ENCODE data around the gene TLL2. TPM values are rescaled to one million over a fixed set of nuclear protein-coding genes. Genes with fewer than 3 reads are reported as not detected.

The TLL2 gene
- total RNA-seq, 2 donors from 2014 or later, result 0.34 to 0.37 TPM

- ATAC-seq, result peak; percentile 32
- intact Hi-C loops (cut with DNase I, micrococcal nuclease), result loop anchor here in 1 of 2 donors (5.0 kb wide), 1 partner anchor 114 kb away; no protein-coding TSS in a partner anchor
- DNase-seq, result peak; percentile 39 to 46
Observed at GRCh38 chr10:96511044-96511945, 2.4 kb downstream of the TLL2 start.

GRCh38 chr10:96509017-96509641 is 4.6 kb downstream of the TLL2 start:
- intact Hi-C loops (cut with DNase I, micrococcal nuclease), result loop anchor here in 1 of 2 donors (10.0 kb wide), 1 partner anchor 114 kb away; no protein-coding TSS in a partner anchor
- DNase-seq (no peak), ATAC-seq (no peak)

DNA sequence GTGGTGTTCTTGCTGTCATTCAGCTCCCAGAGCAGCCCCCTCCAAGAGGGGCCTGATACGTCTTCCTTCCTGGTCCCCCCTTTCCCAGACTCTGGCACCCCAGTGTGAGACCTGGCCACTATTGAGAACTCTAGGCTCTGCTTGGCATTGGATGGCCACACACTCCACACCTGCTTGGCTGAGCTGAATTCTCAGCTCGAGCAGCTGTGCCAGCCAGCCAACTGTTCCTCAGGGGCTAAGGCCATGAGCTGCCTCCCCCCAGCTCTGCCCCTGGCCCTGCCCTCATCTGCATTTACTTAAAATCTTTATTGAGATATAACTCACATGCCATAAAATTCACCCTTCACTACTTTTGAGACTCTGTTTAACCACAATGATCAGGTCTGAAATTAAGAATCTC is 6.7 kb downstream of the TLL2 start:
- ATAC-seq (no peak), DNase-seq (no peak)
- intact Hi-C loops (cut with DNase I, micrococcal nuclease), result loop anchor here in 1 of 2 donors (10.0 kb wide), 1 partner anchor 112 kb away; no protein-coding TSS in a partner anchor

GRCh38 chr10:96505150-96506136 is 8.3 kb downstream of the TLL2 start:
- no peak for ATAC-seq
- no peak for DNase-seq

GRCh38 chr10:96502561-96503282 is 11.0 kb downstream of the TLL2 start:
- no peak for DNase-seq
- intact Hi-C loops (cut with DNase I, micrococcal nuclease), result loop anchor here in 1 of 2 donors (10.0 kb wide), 1 partner anchor 108 kb away; no protein-coding TSS in a partner anchor
- ATAC-seq, result no peak

More at GRCh38 chr10:96505150-96506136, 8.3 kb downstream of the TLL2 start:
- intact Hi-C loops (cut with DNase I, micrococcal nuclease), result loop anchor here in 1 of 2 donors (10.0 kb wide), 1 partner anchor 111 kb away; no protein-coding TSS in a partner anchor

GRCh38 chr10:96501985-96502384 is 11.7 kb downstream of the TLL2 start:
- intact Hi-C loops (cut with DNase I, micrococcal nuclease), result loop anchor here in 1 of 2 donors (10.0 kb wide), 1 partner anchor 107 kb away; no protein-coding TSS in a partner anchor
- DNase-seq (no peak), ATAC-seq (no peak)

- ATAC-seq, result no peak
- no peak for DNase-seq
- intact Hi-C loops (cut with DNase I, micrococcal nuclease), result loop anchor here in 1 of 2 donors (10.0 kb wide), 1 partner anchor 106 kb away; no protein-coding TSS in a partner anchor
Observed at GRCh38 chr10:96500519-96500918, 13.2 kb downstream of the TLL2 start.

DNA sequence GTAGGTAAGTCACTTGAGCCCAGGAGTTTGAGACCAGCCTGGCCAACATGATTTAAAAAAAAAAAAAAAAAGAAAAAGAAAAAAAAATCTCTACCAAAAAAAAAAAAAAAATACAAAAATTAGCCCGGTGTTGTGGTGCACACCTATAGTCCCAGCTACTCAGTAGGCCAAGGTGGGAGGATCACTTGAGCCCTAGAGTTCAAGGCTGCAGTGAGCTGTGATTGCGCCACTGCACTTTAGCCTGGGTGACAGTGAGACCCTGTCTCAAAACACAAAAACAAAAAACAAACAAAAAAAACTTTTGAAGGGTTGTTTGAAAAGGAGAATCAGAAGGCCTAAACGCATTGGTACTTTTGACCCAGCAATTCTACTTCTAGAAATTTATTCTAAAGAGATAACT is 13.7 kb downstream of the TLL2 start:
- intact Hi-C loops (cut with DNase I, micrococcal nuclease), result loop anchor here in 1 of 2 donors (10.0 kb wide), 1 partner anchor 105 kb away; no protein-coding TSS in a partner anchor
- no peak for DNase-seq
- ATAC-seq, result no peak

- DNase-seq, result no peak
- ATAC-seq, result no peak
- intact Hi-C loops (cut with DNase I, micrococcal nuclease), result no loop called here
Observed at GRCh38 chr10:96497391-96497790, 16.3 kb downstream of the TLL2 start.

DNA sequence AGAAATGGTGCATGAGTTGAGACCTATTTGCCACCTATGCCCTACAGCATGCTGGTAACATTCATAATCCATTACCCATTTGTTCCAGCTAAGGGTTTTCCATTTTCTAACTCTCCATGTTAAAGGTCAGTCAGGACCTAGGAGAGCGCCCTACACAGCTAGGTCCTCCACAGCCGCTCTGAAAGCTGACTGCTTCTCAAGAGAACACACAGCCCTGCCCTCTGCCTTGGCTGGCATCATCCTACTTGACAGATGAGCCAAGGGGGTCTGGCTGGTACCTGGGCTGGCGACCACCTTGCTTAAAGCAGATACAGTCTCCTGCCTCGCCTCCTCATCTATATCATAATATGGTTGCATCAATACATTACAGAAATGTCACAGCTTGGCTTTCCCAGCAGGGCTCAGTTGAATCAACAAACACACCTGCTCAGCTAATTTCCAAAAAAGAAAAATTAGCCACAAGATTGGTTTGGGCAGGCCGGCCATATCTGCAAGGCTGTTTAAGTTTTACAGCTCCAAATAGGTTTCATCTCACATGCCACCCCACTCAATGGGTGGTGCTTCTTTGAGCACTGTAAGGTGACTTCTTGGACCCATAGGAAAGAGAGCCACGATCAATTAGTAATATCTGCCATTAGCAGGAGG is 17.3 kb downstream of the TLL2 start:
- intact Hi-C loops (cut with DNase I, micrococcal nuclease), result no loop called here
- ATAC-seq (peak; percentile 41), DNase-seq (peak in 1 of 2 donors; percentile 10)

DNA sequence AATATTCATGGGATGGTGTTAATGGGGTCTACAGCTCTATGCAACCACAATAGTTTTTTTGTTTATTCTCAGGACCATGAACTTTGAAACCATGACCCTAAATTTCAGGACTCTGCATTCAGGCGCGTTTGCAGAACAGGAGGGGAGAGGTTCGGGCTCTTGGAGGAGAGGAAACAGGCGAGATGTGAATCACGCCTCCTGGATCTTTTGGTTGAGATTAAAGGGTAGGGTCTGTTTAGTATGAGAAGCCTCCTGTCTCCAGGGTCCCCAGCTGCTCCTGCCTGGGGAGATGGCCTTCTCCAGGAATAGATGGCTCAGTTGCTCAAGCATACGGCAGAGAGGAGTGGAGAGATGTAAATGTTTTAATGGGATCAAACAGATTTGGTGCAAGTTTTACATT is 18.2 kb downstream of the TLL2 start:
- intact Hi-C loops (cut with DNase I, micrococcal nuclease), result no loop called here
- no peak for ATAC-seq
- no peak for DNase-seq

DNA sequence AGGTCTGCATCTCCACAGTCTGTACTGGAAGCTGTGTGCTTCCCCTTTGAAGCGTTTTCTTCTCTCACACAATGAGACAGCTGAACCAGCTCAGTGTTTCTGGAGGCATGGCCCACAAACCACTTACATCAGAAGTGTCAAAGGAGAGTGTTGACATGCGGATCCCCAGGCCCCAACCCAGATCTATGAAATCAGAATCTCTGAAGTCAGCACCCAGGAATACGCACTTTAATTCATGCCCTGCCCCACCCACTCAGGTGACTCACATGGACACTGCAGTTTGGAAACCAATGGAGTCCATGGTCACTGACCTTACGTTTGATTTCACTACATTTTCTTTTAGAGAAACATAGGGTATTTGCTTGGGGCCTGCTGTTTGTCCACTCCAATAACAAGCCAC is 19.0 kb downstream of the TLL2 start:
- DNase-seq, result no peak
- intact Hi-C loops (cut with DNase I, micrococcal nuclease), result no loop called here
- ATAC-seq, result no peak

DNA sequence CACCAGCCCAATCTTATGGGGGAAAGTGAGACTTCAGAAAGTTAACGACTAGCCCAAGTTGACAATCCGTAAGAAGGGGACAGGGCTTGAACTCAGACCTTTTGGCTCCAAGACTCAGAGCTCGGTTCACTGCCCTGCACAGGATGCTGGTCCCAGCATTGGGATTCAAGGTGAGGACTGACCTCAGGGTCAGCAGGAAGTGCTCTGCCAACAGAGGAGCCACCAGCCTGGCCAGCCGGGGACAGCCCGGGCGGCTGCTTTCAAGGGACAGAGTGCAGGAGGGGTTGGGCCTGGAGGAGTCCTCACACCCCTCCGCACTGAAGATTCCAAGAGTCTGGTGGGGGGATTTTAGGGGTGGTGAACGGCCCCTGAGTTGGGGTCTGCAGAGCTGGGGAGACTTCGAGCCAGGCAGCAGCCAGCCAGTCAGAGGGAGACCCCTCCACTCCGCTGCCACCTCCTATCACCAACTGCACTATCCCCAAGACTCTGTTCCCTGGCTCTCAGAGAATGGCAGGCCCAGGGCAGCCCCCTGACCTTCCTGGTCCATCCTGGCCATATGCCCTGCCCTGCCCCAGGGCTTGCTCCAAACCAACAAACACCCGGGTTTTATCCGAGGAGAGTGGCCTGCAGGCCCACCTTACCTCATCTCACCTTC is 19.7 kb downstream of the TLL2 start:
- ATAC-seq (no peak), DNase-seq (no peak)
- intact Hi-C loops (cut with DNase I, micrococcal nuclease), result no loop called here

- no peak for DNase-seq
- intact Hi-C loops (cut with DNase I, micrococcal nuclease), result no loop called here
- no peak for ATAC-seq
Observed at GRCh38 chr10:96493254-96493653, 20.5 kb downstream of the TLL2 start.

DNA sequence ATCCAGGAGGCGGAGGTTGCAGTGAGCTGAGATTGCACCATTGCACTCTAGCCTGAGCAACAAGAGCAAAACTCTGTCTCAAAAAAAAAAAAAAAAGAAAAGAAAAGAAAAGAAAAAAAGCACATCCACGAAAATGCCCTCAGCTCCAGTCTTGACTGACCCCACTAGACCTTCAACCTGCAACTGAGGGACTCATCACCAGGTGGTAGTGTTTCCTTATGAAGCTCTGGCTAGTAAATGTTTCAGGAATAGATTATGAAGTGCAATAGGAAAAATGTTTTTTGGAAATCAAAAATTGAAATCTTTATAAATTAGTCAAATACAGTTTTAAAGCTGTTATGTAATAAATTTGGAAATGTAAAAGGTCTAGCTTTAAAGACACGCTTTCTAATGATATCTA is 22.4 kb downstream of the TLL2 start:
- DNase-seq (no peak), ATAC-seq (no peak)
- intact Hi-C loops (cut with DNase I, micrococcal nuclease), result no loop called here

DNA sequence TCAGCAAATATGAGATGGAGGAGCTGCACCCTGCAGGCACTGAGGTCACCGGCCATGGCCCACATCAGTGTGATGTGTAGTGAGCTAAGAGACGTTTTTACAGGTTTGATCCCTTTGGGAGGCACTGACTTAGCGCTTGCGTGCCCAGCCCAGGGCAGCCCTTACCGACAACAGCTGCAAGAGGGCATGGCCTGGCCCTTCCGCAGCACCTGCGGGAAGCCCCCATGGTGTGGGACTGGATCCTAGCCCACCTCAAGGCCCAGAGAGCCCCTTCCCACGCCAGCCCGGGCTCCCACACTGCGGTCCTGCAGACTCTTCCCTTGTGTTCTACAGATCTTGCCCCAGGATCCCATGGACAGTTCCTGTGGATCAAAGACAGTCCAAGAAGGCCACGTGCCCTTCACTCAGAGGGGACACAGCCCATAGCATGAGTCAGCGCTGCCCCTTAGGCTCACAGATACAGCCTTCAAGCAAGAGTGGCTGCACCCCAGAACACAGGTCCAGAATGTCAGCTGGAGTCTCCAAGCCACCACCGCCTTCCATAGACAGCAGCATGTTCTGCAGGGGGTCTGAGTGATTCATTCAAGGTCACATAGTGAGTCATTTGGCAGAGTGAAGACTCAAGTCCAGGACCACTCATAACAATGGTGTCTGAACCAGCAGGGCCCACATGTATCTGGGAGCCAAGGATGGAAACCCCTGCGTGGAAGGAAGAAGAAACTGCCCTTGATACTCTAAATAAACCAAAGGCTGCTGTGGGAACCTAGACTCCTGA is 25.4 kb downstream of the TLL2 start:
- no peak for ATAC-seq
- DNase-seq, result no peak
- intact Hi-C loops (cut with DNase I, micrococcal nuclease), result no loop called here
